Effector CD8-positive, alpha-beta T cell (primary cell): ENCODE results near the gene UBXN6.

ENCODE experiments used
- DNase-seq: peaks from one replicate; lab custom pipeline; 2025; lab: John Stamatoyannopoulos, UW

UBXN6 gene

DNA sequence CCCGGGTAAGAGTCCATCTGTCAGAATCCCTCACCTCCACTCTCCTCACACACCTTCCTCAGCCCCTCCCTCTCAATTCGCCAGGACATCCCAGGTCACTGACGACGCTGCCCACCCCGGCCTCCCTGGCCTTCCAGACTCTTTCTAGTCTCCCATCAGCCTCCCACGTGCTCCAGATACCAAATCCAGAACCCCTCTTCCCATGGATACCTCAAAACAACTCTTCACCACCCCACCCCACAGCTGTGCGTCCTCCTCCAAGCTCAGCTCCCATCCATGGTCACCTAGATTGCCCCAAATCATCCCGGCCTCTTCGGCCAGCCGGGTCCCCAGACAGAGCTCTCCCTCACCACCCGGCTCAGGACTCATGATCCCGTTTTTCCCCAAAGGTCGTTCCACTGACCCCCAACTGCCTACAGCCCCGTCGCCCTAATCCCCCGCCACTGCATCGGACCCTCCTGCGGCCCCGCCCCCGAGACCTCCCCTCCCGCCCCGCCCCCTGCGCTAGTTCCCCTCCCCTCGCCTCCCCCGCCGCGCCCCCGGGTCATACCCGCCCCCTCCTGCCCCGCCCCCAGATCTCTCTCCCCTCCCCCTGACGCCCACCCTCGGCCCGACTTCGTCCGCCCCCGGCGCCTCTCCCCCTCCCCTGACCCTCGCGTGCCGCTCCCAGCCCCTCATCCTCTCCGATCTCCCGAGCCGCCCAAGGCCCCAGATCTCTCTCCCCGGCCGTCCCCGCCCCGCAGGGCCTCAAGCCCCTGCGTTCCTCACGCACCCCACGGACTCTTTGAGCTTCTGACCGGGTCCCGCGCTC lies 546 bp downstream of the UBXN6 start:
- DNase-seq, result peak; percentile 56

DNA sequence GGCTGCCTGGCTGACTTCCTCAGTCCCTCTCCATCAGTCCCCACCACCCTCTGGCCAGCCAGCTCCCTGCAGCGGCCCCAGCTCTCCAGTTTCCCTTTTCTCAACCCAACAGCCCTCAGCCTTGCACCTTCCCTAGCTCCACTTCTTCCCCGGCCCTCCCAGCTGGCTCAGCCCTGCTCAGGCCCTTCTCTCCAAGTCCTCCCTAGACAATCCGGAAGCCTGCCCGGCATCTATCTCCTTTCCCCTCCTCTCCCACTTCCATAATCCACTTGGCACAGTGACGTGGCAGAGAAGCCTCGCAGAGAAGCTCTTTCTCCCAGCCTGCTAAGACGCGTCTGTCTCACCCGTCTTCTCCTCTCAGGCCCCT lies 1.1 kb downstream of the UBXN6 start:
- DNase-seq, result no peak

DNA sequence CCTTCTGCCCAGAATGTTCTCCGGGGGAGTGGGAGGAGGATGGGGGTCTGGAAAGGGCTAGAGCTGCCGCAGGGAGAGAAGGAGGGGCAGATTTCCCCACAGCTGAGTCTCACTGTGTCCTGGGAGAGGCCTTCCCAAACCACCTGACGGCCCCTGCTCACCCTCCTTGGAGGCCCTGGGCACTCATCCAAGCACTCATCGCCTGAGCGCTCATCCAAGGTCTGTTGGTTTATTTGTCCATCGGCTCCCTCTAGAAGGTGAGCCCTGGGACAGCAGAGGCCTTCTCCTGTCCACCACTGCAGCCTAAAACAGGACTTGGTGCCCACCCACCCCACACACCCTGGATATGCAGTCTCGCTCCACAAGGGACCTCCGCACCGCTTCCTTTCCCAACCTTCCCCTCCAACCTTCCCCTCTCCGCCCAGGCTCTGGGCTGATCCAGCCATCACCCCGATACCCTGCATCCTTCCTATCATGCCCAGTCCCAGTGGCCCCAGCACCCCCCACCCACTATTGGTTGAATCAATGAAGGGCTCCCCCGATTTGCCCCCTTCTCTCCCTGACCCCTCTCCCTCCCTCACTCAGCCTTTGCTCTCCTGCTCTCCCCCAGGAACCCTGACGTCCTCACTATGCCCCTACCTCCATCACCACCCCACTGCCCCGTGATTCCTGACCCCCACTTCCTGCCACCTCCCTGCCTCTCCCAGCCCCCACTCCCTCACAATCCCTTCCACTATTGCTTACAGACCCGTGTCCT lies 1.7 kb downstream of the UBXN6 start:
- no peak for DNase-seq

DNA sequence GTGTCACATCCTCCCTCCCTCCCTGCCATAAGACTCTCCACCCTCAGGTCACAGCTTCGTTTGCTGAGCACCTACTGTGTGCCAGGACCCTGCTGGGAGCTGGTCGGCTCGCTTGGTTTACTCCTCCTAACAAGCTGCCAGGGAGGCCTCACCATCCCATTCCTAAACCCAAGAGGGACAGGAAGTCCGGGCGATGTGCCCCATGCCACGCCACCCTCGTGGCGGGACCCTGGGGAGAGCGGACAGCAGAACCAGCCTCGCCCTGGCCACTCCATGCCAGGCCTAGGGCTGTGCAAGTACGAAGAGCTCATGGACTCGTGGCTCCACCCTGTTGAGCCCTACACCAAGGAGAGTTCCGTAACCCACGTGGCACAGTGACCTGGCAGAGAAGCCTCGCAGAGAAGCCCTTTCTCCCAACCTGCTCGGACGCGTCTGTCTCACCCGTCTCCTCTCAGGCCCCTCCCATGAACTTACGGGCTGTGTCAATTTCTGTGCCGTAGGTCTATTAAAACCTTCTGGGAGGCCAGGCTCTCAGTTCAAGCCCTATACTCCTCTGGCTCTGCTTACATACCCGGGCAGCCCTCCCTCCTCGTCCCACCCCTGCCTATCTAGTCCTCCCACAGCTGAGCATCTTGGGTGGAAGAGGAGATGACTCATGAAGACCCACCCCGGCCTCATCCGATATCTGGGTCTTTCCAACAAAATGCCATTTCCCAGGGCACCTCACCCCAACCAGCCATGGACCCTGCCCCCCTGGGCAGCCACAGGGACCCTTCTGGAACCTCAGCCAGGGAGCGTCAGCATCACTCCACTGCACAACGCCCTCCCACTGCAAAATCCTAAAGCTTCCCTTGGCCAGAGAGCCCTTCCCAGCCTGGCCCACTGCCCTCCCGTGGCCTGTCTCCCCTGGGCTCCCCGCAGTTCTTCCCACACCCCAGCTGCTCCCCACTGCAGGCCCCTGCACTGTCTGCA lies 2.6 kb downstream of the UBXN6 start:
- DNase-seq, result no peak

DNA sequence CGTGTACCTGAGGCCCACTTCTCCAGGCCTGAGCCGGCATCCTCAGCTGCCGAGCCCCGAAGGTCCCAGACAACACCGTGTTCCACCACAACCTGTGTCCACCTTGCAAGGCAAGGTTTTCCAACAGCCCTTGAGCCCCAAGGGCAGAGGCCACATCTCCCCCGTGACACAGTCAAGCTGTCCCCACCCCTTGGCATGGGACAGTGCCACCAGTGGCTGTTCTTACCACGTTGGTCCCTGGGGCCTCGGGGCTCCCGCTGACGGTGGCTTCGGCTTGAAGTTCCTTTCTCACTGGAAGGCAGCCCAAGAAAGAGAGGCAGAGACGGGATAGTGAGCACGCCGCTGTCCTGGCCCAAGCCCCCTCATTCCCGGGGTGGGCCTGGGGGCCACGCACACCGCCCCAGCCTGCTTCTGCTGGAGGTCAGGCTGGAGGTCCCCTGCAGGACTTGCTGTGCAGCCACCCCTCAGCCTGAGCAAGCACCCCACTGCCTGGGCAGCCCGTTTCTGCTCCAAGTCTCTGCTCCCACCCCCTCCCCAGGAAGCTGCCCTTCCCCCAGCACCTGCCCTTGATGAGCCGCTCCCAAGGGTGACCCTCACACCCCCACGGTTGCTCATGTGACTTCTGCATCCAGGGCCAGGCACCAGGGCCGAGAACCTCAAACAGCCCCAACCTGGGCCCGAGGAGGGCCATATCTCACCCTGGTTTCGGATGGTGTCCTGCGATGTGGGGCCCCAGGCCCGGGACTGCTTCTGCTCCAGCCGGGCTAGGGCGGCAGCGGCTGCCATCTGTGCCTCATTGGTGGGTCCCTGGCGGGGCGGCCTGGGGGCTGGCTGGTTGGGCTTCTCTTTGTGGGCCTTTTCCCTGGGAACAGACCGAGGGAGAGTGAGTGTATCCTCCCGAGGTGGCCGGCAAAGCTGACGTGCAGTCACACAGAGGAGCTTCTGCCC lies 4.1 kb downstream of the UBXN6 start:
- DNase-seq, result no peak

DNA sequence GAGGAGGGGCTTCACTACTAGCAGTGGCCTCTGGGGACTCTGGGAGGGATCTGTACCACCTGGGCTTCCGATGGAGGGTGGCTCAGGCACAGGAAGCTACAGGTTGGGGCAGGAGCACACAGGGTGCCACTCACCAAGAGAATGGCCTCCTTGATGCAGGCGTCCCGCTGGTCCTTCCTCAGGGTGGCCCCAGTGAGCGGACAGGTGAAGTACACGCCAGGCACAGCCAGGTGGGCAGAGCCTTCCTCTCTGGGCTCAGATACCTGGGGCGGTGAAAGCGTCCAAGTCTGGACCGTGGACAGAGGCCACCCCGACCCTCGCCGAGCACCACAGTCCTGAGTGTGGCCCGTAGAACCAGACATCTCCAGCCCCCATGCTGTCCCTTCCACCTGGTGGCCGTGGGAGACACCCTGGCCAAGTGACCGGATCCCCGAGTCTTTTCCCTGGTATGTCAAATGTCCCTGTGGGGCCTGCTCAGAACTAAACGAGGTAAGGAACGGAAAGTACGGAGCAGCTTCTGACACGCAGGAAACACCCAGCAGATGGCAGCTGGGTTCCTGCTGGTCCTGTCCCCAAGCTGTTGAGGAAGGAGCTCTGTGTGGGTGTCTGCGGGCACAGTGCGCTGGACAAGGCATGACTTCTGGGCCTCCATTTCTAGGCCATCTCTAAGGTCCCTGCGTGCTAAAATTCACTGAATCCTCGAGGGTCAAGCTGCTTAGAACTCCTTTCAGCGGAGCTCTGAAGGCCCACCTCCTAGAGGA lies 5.2 kb downstream of the UBXN6 start:
- DNase-seq, result no peak

DNA sequence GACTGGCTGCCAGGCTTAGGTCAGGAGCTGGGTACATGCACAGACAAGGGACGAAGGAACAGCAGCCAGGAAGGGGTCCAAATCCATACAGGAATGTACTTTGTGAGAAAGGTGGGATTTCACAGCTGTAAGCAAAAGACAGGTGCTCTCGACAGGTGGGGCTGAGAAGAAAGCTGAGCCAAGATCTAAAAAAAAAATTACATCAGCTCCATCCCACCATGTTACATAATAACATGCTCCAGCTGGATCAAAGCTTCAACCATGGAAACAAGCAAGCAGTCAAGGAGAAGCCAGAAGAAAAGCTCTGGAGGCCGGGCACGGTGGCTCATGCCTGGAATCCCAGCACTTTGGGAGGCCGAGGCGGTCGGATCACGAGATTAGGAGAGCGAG lies 8.0 kb downstream of the UBXN6 start:
- DNase-seq, result no peak

DNA sequence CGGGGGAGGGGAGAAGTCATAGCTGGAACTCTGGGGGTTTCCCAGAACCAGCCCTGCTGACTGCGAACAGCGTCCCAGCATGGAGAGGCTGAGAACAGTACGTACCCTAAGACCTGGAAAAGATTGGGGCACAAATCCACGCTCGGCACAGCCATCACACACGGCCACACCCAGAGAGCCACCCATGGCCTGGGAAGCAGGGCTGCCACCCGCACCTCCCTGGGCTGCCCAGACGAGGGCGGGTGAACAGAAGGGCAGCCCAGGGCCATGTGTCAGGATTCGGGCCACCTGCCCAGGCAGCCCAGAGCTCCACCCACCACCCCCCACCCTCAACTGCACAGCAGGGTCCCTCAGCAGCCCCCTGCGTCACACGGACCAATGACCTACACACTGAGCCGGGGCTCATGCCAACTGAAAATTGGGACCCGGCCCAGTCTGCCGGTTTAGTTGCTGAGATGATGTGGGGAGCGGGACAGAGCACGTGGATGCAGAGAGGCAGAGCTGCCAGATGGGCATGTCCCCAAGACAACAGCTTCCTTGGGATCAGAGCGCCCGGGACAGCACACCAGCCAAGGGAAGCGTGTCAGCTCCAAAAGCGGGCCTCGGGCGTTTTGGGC lies 8.5 kb downstream of the UBXN6 start:
- no peak for DNase-seq

DNA sequence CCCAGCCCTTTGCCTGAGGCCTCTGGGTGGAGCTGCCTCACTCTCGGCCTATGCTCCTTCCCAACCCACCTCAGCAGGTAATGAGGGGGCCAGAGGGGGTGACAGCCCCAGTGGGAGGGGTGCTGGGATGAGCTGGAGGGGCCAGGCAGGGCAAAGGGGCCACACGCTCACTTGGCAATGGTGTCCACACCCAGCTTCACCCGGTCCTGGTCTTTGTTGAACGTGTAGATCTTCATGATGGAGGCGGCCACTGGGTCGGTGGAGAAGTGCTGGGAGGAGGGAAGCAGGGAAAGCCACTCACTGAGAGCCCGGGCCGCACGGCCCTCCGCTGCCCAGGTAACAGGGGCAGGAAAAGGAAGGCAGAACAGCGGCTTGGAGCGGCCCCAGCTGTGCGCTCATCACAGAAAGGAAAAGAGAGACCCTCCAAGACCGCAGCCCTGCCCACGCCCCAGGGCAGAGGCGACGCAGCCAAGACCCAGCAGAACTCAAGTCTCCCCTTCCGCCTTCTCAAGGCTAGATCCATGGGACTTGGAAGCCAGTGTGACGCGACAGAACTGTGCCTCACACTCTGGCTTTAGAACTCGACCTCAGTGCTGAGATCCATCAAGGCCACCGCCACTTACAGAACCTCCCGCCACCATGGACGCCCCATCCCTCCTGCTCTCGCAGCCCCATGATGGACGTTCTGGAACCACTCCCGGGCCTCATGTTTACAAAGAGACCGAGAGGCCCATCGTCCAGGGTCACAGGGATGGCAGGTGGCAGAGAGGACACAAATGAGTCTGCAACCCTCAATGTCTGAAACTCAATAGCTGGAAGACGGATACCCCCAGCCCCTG lies 9.2 kb downstream of the UBXN6 start:
- DNase-seq, result no peak

DNA sequence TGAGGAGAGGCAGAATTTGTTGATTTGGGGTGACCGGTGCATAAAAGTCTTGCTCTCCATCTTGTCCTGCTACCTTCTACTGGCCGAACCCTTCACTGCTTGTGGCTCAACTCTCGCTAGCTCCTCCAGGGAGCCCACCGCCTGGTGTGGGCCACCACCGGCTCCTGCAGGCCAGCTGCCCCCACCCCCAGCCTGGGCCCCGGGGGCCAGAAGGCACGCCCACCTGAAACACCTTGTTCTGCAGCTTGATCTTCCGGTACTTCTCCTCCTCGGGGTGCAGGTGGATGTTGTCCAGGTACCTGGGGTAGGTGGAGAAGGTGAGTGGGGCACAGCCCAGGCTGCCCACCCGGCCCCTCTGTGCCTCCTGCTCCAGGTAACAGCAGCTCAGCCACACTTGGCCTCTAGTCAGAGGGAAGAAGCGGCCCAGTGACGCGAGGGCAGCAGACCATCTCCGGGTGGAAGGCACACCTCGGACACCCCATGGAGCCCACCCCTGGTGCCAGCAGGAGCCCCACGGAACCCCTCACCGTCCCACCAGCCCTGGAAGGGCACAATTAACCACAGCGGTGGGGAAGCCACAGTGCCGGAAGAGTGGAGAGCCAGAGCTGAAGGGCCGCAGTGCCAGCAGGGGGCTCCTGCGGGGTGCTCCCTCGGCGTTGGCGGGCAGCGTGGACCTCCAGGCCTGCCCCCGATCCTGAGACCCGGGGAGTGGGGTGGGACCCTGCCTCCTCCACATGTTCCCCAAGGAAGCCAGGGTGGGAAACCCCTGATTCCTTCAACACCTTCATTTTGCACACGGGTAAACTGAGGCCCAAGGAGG lies 10.1 kb downstream of the UBXN6 start:
- DNase-seq, result no peak

DNA sequence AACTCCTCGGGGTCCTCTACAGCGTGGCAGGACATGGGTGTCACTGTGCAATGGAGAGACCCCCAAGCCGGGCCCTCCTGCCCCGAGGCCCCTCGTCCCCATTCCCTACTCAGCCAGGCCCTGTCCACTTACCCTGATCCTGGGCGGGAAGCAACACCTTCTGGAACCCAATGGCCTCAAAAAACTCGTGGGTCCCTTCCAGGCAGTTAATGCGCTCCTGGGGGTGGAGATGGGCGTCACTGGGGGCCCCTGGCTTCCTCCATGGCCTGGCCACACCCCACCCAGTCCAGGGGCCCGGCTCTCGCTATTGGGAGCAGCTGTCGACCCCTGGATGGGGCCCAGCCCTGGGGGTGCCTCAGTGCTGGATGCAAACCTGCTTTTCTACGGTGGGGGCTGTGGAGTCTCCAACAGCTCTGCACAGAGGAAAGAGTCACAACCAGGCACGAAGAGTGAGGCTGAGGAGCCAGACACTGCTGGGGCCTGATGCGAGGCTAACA lies 10.8 kb downstream of the UBXN6 start:
- no peak for DNase-seq

DNA sequence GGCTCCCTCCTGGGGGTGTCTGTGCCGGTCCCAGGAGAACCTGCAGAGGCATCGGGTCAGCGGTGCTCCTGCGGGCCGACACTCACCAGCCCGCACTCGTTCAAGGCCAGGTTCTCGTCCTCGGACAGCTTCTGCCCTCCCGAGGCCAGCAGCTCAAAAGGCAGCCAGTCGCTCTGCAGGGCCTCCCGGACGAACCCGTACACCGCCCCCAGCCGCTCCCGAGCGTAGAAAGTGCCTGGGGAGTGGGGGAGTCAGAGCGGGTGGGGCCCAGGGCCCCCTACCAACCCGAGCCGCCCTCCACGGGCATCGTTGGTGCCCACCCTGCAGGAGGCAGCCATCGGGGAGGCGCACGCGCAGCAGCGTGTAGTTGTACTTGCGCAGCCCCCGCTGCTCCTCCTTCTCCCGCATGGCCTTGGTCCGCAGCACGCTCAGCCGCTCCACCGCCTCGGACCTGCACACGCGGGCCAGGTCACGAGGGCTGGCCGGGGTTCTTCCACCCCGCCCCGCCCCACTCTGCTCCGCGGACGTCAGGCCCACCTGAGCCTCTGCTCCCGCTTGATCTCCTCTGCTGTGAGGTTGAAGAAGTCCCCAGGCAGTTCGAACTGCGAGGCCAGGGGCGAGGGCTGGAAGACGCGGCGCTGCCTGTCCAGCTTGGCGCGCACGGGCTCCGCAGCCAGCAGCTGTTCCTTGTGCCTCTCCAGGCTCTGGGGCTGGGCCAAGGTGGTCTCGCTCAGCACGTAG lies 11.5 kb downstream of the UBXN6 start:
- no peak for DNase-seq

DNA sequence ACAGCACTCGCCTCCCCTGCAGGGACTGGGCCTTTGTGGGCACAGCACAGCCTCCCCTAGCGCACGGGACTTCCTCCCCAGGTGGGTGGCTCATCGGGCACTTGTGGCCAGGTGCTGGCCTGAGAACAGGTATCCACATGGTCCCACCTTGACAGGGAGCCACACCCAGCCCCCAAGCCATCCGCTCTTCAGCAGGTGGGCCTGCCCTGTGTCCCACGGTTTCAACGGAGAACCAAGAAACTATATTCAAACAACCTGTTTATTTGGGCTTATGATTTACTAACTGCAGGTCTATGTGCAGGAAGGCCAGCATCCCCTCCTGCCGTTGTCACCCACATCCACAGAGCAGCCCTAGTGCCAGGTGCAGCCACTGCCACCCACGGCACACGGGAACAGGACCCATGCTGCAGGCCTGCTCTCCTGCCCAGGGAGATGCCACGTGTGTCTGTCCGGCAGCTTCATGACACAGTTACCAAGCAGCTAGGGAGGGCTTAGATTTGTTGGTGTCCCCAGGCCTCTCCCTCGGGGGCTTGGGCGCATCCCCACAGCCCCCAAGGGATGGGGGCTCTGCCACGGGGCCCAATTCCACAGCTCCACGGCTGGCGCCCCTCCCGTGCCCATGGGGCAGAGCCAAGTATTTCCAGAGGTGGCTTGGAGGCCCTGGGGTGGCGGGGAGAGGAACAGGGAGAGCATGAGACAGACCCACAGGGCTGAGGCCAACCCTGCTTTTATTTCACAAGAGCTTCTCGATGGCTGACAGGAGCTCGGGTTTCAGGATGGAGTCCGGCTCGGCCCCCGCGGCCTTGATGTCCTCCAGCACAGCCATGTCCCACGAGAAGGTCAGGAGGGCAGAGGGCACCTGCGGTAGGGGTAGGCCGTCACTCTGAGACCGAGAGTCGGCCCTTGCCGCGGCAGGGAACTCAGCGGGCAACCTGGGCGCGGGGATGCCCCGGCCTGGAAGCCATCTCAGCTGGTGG lies 12.5 kb downstream of the UBXN6 start:
- DNase-seq, result no peak

DNA sequence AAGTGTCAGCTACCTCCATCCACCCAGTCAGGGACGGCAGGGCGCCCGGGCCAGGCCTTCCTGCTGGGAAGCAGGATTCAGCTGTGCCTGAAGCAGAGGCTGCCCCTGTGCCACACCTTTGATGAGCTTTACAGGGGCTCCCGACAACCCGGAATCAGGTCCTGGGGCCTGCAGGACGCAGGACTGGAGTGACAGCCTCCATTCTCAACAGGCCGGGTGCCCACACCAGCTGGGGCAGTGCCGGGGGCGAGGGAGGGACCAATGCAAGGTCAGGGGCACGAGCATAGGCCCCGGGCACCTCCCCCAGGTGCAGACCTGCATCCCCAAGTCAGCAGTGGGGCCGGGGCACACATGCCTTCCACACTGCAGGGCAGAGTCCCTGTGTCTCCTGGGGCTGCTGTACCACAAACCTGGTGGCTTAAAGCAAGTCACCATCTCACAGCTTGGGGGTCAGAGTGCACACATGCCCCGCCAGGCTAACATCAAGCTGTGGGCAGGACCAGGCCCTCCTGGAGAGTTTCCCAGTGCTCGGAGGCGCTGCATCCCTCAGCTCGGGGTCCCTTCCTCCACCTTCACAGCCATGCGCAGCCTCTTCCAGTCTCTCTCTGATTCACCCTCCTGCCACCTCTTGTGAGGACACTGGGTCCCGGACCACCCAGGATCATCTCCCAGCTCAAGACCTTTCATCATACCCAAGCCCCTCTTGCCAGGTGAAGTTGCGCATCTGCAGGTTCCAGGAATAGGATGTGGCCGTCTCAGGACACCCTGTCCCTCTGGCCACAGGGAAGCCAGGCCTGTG lies 13.4 kb downstream of the UBXN6 start:
- DNase-seq, result no peak

DNA sequence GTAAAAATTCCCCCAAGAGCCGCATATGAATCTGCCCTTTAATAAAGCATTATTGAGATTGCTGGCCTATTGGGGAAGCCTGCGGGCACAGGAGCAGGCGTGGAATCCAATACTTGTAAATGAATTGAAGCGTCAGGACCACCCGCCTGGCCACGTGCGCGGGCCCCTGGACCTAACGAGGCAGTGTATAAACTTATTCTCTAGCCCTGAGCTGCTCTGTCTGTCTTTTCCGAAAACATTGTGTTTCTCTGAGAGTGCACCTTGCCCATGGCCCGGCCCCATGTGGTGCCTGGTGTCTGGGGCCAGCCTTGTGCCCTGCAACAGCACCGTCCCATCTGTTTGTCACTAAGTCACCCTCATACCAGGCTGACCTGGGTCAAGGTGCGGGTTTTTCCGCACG lies 14.4 kb downstream of the UBXN6 start:
- no peak for DNase-seq
